Transverse colon (tissue), 4 donors: ENCODE measurements around the gene RNF150.

ENCODE experiments used
- POLR2A ChIP-seq: fragments of 450-650 bp; IDR thresholded peaks from one replicate; pipeline ENCODE4 v1.6.1; 2016; ENCODE audit warnings: antibody characterized with exemption, mild to moderate bottlenecking, moderate library complexity
- POLR2AphosphoS5 ChIP-seq, 3 donors: sonication (generic); formaldehyde crosslinking; IDR thresholded peaks; one replicate each; pipeline ENCODE4 v1.6.1; 2016; ENCODE audit warnings: antibody characterized with exemption in 3 of 3
- TF ChIP-seq, protein P1 (sequence below), 5 experiments: fragments of 200-600 bp in 3 of 5; fragments of 450-650 bp in 2 of 5; sonication (generic) in 3 of 5; IDR thresholded peaks; 1 replicate in 2 of 5; 2 replicates in 3 of 5; pipeline ENCODE4 v1.5.1; 2016 to 2017; ENCODE audit warnings: antibody characterized with exemption in 5 of 5, inconsistent platforms in 3 of 5, mild to moderate bottlenecking in 2 of 5, moderate library complexity in 1 of 5

DNA sequence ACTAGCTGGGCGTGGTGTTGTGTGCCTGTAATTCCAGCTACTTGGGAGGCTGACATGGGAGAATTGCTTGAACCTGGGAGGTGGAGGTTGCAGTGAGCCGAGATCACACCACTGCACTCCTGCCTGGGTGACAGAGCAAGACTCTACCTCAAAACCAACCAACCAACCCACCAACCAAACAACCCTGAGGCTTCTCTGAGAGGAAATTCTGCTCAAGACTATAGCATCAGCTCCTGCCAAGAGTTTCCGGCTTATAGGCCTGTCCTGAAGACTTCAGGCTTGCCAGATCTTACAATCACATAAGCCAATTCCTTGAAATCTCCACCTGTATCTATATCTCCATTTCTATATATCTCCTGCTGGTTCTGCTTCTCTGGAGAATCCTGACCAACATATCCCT lies 203.3 kb downstream of the RNF150 start:
- TF ChIP-seq, protein P1, sequence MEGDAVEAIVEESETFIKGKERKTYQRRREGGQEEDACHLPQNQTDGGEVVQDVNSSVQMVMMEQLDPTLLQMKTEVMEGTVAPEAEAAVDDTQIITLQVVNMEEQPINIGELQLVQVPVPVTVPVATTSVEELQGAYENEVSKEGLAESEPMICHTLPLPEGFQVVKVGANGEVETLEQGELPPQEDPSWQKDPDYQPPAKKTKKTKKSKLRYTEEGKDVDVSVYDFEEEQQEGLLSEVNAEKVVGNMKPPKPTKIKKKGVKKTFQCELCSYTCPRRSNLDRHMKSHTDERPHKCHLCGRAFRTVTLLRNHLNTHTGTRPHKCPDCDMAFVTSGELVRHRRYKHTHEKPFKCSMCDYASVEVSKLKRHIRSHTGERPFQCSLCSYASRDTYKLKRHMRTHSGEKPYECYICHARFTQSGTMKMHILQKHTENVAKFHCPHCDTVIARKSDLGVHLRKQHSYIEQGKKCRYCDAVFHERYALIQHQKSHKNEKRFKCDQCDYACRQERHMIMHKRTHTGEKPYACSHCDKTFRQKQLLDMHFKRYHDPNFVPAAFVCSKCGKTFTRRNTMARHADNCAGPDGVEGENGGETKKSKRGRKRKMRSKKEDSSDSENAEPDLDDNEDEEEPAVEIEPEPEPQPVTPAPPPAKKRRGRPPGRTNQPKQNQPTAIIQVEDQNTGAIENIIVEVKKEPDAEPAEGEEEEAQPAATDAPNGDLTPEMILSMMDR (IDR thresholded peaks at IDR 0.05), result no peak
- TF ChIP-seq POLR2A (no peak), POLR2AphosphoS5 (IDR thresholded peaks at IDR 0.05) (no peak)
